AG09309 (cell line): ENCODE results near the gene DCAF5.

Experiments
- DNase-seq: peaks from one replicate; pipeline ENCODE4 v3.0.0-alpha.2; 2010; ENCODE audit warnings: low read depth
- H3K4me3 ChIP-seq: 2 replicates; pipeline ENCODE4 v1.5.1; 2011; ENCODE audit warnings: mild to moderate bottlenecking, low read depth, low read length, moderate library complexity; ENCODE audit not compliant: control insufficient read depth
- CTCF ChIP-seq: IDR thresholded peaks from 2 replicates; pipeline ENCODE4 v1.5.1; 2011; ENCODE audit warnings: mild to moderate bottlenecking, low read depth, low read length, inconsistent platforms; ENCODE audit not compliant: insufficient read depth, control insufficient read depth; ENCODE audit errors: missing control alignments

The DCAF5 gene

DNA sequence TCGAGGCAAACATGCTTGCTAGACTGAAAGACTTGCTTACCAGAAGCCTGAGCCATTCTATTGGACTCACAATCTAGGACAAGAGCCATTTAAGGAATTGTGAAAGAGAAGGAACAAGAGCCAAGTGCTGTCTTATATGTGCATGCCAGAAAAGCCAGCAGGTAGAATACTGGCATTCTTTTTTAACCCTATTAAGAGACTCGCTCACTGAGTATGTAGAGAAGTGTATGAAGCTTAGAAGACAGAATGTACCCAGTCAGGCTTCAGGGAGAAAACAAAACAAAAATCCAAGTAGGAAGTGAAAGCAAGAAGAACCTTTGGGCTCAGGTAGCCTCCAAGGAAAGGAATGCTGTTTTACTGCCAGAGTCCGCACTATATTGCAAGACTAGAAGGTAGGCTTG is 65.9 kb downstream of the DCAF5 start:
- H3K4me3 ChIP-seq: no peak overlapping the region
- TF ChIP-seq CTCF: no peak
- no peak for DNase-seq

- no peak for TF ChIP-seq CTCF
- H3K4me3 ChIP-seq: no peak overlapping the region
- DNase-seq: no peak
Observed at GRCh38 chr14:69086537-69086936, 66.4 kb downstream of the DCAF5 start.

DNA sequence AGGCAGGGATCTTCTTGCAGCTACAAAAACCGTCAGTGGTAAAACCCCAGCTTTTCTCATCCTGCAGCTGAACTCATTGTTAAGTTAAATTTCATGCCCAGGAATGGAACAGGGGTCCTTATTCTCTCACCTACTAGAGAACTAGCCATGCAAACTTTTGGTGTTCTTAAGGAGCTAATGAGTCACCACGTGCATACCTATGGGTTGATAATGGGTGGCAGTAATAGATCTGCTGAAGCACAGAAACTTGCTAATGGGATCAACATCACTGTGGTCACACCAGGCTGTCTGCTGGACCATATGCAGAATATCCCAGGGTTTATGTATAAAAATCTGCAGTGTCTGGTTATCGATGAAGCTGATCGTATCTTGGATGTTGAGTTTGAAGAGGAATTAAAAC is 68.9 kb downstream of the DCAF5 start:
- H3K4me3 ChIP-seq: no peak overlapping the region
- TF ChIP-seq CTCF: no peak
- DNase-seq: no peak

- no peak for TF ChIP-seq CTCF
- H3K4me3 ChIP-seq: no peak overlapping the region
- no peak for DNase-seq
Observed at GRCh38 chr14:69083181-69083580, 69.7 kb downstream of the DCAF5 start.

- no peak for TF ChIP-seq CTCF
- no peak overlapping the region for H3K4me3 ChIP-seq
- no peak for DNase-seq
Observed at GRCh38 chr14:69081271-69081670, 71.6 kb downstream of the DCAF5 start.

DNA sequence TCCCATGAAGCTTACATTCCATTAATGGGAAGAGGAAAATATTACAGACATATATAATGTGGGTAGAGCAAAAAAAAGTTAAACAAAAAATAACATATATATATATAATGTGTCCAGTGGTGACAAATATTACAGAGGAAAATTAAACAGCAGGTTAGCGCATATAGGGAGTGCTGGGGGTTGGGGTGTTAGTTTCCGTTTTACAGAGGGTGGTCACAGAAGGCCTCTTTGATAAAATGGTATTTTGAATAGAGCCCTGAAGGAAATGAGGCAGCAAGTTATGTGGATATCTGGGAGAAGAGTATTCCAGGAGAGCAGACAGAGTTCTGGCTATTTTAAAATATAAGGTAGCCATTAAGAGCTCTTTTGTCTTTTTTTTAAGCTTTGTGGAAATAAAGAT is 73.2 kb downstream of the DCAF5 start:
- H3K4me3 ChIP-seq: no peak overlapping the region
- no peak for DNase-seq
- no peak for TF ChIP-seq CTCF

DNA sequence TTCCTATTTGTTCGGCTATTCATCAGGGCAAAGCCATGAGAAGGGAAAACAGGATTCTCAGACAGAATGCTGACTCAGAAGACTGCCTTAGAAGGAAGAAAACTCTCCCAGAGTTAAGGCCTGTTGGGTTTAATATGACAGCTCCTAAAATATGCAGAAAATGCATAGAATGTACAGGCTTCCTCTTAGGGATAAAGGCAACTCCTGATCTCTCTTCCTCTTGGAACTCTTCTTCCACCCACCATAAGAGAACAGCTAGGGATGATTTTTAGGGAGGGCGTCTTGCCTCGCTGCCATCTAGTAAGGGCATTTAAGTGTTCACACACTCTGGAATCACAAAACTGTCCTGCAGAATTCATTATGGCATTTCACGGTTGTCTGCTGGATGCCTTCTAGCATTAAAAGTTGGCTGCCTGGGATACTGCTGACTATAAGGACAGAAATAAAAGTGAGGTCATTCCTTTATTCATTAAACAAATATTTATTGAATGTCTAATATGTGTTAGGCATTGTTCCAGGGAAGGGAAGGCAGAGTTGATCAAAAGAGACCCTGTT is 73.7 kb downstream of the DCAF5 start:
- DNase-seq: no peak
- TF ChIP-seq CTCF: no peak
- no peak overlapping the region for H3K4me3 ChIP-seq
